Neuronal stem cell (in vitro differentiated cells): Measurements from ENCODE around the gene ZNF468.
"Not testable (repeated sequence)": the region's sequence is repeated elsewhere in the genome, so short reads cannot be mapped to it uniquely, and the experiment has no call there.

Experiments
- DNase-seq: peaks from one replicate; pipeline ENCODE4 v3.0.0-alpha.2; 2013; ENCODE audit warnings: low spot score
- H2AFZ ChIP-seq: one replicate; pipeline ENCODE4 v1.6.1; 2013; ENCODE audit warnings: mild to moderate bottlenecking, low read length, inconsistent platforms
- H2AK5ac ChIP-seq: 2 replicates; pipeline ENCODE4 v1.6.1; 2013; ENCODE audit warnings: low read depth, mild to moderate bottlenecking, inconsistent platforms, low read length, moderate library complexity, mixed read lengths
- H2BK120ac ChIP-seq: 2 replicates; pipeline ENCODE4 v1.6.1; 2013; ENCODE audit warnings: low read depth, mild to moderate bottlenecking, inconsistent platforms, low read length, moderate library complexity, mixed read lengths
- H2BK12ac ChIP-seq: one replicate; pipeline ENCODE4 v1.6.1; 2013; ENCODE audit warnings: low read length, inconsistent platforms
- H2BK15ac ChIP-seq: 2 replicates; pipeline ENCODE4 v1.6.1; 2013; ENCODE audit warnings: mild to moderate bottlenecking, low read length, inconsistent platforms, mixed read lengths
- H2BK5ac ChIP-seq: one replicate; pipeline ENCODE4 v1.6.1; 2013; ENCODE audit warnings: inconsistent platforms, mild to moderate bottlenecking, low read length, moderate library complexity
- H3K14ac ChIP-seq: one replicate; pipeline ENCODE4 v1.6.1; 2013; ENCODE audit warnings: low read length, inconsistent platforms
- H3K18ac ChIP-seq: 2 replicates; pipeline ENCODE4 v1.6.1; 2013; ENCODE audit warnings: low read length, inconsistent platforms
- H3K23ac ChIP-seq: 2 replicates; pipeline ENCODE4 v1.6.1; 2013; ENCODE audit warnings: low read depth, mild to moderate bottlenecking, mixed read lengths, low read length, inconsistent platforms; ENCODE audit not compliant: poor library complexity
- H3K27ac ChIP-seq: replicated peaks from 3 replicates; pipeline ENCODE4 v1.5.1; 2013; ENCODE audit warnings: low read length, inconsistent platforms
- H3K27me3 ChIP-seq, 3 experiments: 2 replicates each; pipeline ENCODE4 v1.6.1; 2013; ENCODE audit warnings: low read length in 3 of 3, mild to moderate bottlenecking in 2 of 3, inconsistent platforms in 1 of 3, low read depth in 1 of 3, mixed read lengths in 1 of 3, moderate library complexity in 1 of 3; ENCODE audit not compliant: control insufficient read depth in 3 of 3, insufficient read depth in 3 of 3
- H3K36me3 ChIP-seq, 2 donors: replicated peaks in 1 of 2; 2 replicates each; pipeline ENCODE4 v1.6.1; 2013; ENCODE audit warnings: low read length in 2 of 2; ENCODE audit not compliant: control insufficient read depth in 2 of 2, insufficient read depth in 2 of 2
- H3K4ac ChIP-seq: 2 replicates; pipeline ENCODE4 v1.6.1; 2013; ENCODE audit warnings: inconsistent platforms, mild to moderate bottlenecking, low read length, moderate library complexity
- H3K4me1 ChIP-seq, 2 donors: 1 replicate in 1 of 2; 2 replicates in 1 of 2; pipeline ENCODE4 v1.6.1; 2013; ENCODE audit warnings: low read length in 2 of 2, low read depth in 1 of 2; ENCODE audit not compliant: control insufficient read depth in 2 of 2, insufficient read depth in 1 of 2
- H3K4me2 ChIP-seq: one replicate; pipeline ENCODE4 v1.6.1; 2013; ENCODE audit warnings: mild to moderate bottlenecking, low read length, inconsistent platforms; ENCODE audit not compliant: insufficient read depth, poor library complexity, severe bottlenecking
- H3K4me3 ChIP-seq, 2 donors: 2 replicates each; pipeline ENCODE4 v1.5.1; 2013; ENCODE audit warnings: low read length in 2 of 2, mild to moderate bottlenecking in 2 of 2, inconsistent platforms in 1 of 2, moderate library complexity in 1 of 2
- H3K79me1 ChIP-seq: one replicate; pipeline ENCODE4 v1.6.1; 2013; ENCODE audit warnings: low read depth, mild to moderate bottlenecking, inconsistent platforms, low read length, moderate library complexity
- H3K9ac ChIP-seq: one replicate; pipeline ENCODE4 v1.6.1; 2013; ENCODE audit warnings: mild to moderate bottlenecking, low read depth, low read length, inconsistent platforms; ENCODE audit not compliant: poor library complexity
- H3K9me3 ChIP-seq, 2 donors: replicated peaks in 1 of 2; 2 replicates each; pipeline versions ENCODE3 to v1.6.1; 2013; ENCODE audit warnings: low read length in 2 of 2, mild to moderate bottlenecking in 2 of 2, inconsistent platforms in 1 of 2, low read depth in 1 of 2, mixed read lengths in 1 of 2, moderate library complexity in 1 of 2; ENCODE audit not compliant: control insufficient read depth in 2 of 2, insufficient read depth in 1 of 2
- H4K8ac ChIP-seq: one replicate; pipeline ENCODE4 v1.6.1; 2013; ENCODE audit warnings: low read depth, mild to moderate bottlenecking, inconsistent platforms, low read length, moderate library complexity
- H4K91ac ChIP-seq: one replicate; pipeline ENCODE4 v1.6.1; 2013; ENCODE audit warnings: low read length, low read depth, mild to moderate bottlenecking, inconsistent platforms; ENCODE audit not compliant: poor library complexity
- WGBS, 2 donors: extraction: QIAGEN DNeasy Blood & Tissue Kit; methylation state at CpG; one replicate each; pipeline ENCODE4 v1.1.7; 2013; ENCODE audit warnings: missing lambda C conversion rate in 2 of 2, mixed read lengths in 1 of 2; ENCODE audit not compliant: insufficient read length in 2 of 2, insufficient replicate concordance in 1 of 2; ENCODE audit errors: extremely low coverage in 2 of 2; 5-methylcytosine and 5-hydroxymethylcytosine counted together

ZNF468 gene

GRCh38 chr19:52889931-52890330 lies 32.5 kb upstream of the ZNF468 start:
- Histone ChIP-seq H3K18ac (no peak overlapping the region), H3K4me3 (no peak overlapping the region), H3K27me3 (no peaks in the 10 kb centered on the region), H3K27ac (no peak overlapping the region), H3K36me3 (peaks cover 28 to 92% of the 10 kb centered on the region in 2 donors), H3K23ac (no peak overlapping the region), H2BK12ac (no peak overlapping the region), H2BK15ac (no peak overlapping the region), H4K8ac (no peak overlapping the region), H2BK5ac (no peak overlapping the region), H3K14ac (no peak overlapping the region), H2AFZ (no peak overlapping the region), H3K79me1 (peaks cover 2% of the 10 kb centered on the region), H3K4me2 (no peak overlapping the region), H2AK5ac (no peak overlapping the region), H3K9ac (no peak overlapping the region), H3K9me3 (peaks cover 0 to 57% of the 10 kb centered on the region in 2 donors), H3K4ac (no peak overlapping the region), H2BK120ac (no peak overlapping the region), H4K91ac (no peak overlapping the region), H3K4me1 (no peaks in the 10 kb centered on the region)
- no peak for DNase-seq
- no CpG with 5 or more reads among the region's 4 CpGs for WGBS, 2 donors

- no peak overlapping the region for H3K4ac ChIP-seq
- H2BK15ac ChIP-seq = no peak overlapping the region
- no peak for DNase-seq
- no peak overlapping the region for H4K8ac ChIP-seq
- H3K18ac ChIP-seq = no peak overlapping the region
- no peak overlapping the region for H3K4me2 ChIP-seq
- no peak overlapping the region for H3K14ac ChIP-seq
- no CpG with 5 or more reads among the region's 7 CpGs for WGBS, 2 donors
- H3K27me3 ChIP-seq = no peaks in the 10 kb centered on the region
- H3K36me3 ChIP-seq = peaks cover 36 to 92% of the 10 kb centered on the region in 2 donors
- H2BK12ac ChIP-seq = no peak overlapping the region
- no peak overlapping the region for H2BK120ac ChIP-seq
- no peak overlapping the region for H2AFZ ChIP-seq
- H3K9me3 ChIP-seq = peaks cover 1 to 58% of the 10 kb centered on the region in 2 donors
- no peak overlapping the region for H4K91ac ChIP-seq
- no peak overlapping the region for H3K27ac ChIP-seq
- no peak overlapping the region for H3K4me3 ChIP-seq
- no peak overlapping the region for H2BK5ac ChIP-seq
- H3K23ac ChIP-seq = no peak overlapping the region
- H3K9ac ChIP-seq = no peak overlapping the region
- no peak overlapping the region for H2AK5ac ChIP-seq
- no peaks in the 10 kb centered on the region for H3K4me1 ChIP-seq
- H3K79me1 ChIP-seq = peaks cover 1% of the 10 kb centered on the region
These were observed 31.7 kb upstream of the ZNF468 start for GRCh38 chr19:52889076-52889475.

- H3K9ac ChIP-seq = no peak overlapping the region
- no peak overlapping the region for H3K27ac ChIP-seq
- H3K18ac ChIP-seq = no peak overlapping the region
- no peak overlapping the region for H3K4me3 ChIP-seq
- no peak overlapping the region for H2AFZ ChIP-seq
- no peak overlapping the region for H3K14ac ChIP-seq
- no peak overlapping the region for H3K4ac ChIP-seq
- no peak overlapping the region for H2BK15ac ChIP-seq
- no peaks in the 10 kb centered on the region for H3K27me3 ChIP-seq
- no peak overlapping the region for H2BK120ac ChIP-seq
- WGBS, 2 donors = no CpG with 5 or more reads among the region's 11 CpGs
- H2BK5ac ChIP-seq = no peak overlapping the region
- H2AK5ac ChIP-seq = no peak overlapping the region
- H2BK12ac ChIP-seq = no peak overlapping the region
- peaks cover 25 to 87% of the 10 kb centered on the region in 2 donors for H3K9me3 ChIP-seq
- no peaks in the 10 kb centered on the region for H3K79me1 ChIP-seq
- H4K8ac ChIP-seq = no peak overlapping the region
- H3K36me3 ChIP-seq = peaks cover 45 to 87% of the 10 kb centered on the region in 2 donors
- no peak overlapping the region for H3K23ac ChIP-seq
- DNase-seq = no peak
- no peak overlapping the region for H3K4me2 ChIP-seq
- H4K91ac ChIP-seq = no peak overlapping the region
- H3K4me1 ChIP-seq = no peaks in the 10 kb centered on the region
These were observed 23.5 kb upstream of the ZNF468 start for GRCh38 chr19:52880895-52881389.

GRCh38 chr19:52872996-52873395 lies 15.6 kb upstream of the ZNF468 start:
- not testable (repeated sequence) for H2BK120ac ChIP-seq, H3K18ac ChIP-seq, H2BK12ac ChIP-seq, H3K4me3 ChIP-seq, H3K14ac ChIP-seq, H3K4me2 ChIP-seq, H3K27me3 ChIP-seq, H3K4ac ChIP-seq, H4K8ac ChIP-seq, H2AFZ ChIP-seq, H2AK5ac ChIP-seq, H2BK5ac ChIP-seq, H3K23ac ChIP-seq, H3K4me1 ChIP-seq, DNase-seq, H2BK15ac ChIP-seq, H3K79me1 ChIP-seq, H4K91ac ChIP-seq, H3K27ac ChIP-seq, H3K9ac ChIP-seq
- no CpG with 5 or more reads among the region's 6 CpGs for WGBS, 2 donors
- Histone ChIP-seq H3K9me3 (peaks cover 0 to 18% of the 10 kb centered on the region in 2 donors), H3K36me3 (peaks cover 0 to 11% of the 10 kb centered on the region in 2 donors)
